ENCODE results near the gene MORN3.
A peak's percentile ranks its signal among the peaks of the same experiment; 100 is the strongest.
"Not testable (repeated sequence)": the region's sequence is repeated elsewhere in the genome, so short reads cannot be mapped to it uniquely, and the experiment has no call there.

Gene MORN3

DNA sequence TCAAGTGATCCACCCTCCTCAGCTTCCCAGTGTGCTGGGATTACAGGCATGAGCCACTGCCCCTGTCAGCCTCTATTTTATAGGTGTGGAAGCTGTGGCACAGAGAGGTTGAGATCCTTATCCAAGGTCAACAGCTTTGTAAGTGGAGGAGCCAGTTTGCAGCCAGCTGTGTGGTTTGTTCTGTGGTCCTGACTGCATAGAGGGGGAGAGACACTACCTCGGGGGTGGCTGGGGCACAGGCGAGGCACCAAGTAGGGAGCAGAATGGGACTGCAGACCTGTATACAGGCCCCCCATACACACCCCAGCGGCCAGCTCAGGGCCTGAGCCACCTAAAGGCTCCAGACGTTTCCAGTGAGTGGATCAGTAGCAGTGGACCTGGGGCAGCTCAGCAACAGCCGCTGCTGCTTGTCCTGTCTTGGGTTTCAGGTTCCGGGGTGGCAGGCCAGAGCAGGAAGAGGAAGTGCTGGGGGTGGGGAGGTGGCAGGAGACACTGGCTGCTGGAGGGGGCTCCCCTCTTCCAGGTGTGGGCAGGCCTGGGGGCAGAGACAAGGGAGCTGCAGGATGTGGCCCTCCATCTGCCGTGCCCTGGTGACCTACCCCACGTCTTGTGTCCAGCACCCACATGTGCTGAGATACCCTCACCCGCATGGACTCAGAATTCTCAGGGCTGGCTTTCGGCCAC, 32.1 kb downstream of the MORN3 start:
- no peak for DNase-seq

DNA sequence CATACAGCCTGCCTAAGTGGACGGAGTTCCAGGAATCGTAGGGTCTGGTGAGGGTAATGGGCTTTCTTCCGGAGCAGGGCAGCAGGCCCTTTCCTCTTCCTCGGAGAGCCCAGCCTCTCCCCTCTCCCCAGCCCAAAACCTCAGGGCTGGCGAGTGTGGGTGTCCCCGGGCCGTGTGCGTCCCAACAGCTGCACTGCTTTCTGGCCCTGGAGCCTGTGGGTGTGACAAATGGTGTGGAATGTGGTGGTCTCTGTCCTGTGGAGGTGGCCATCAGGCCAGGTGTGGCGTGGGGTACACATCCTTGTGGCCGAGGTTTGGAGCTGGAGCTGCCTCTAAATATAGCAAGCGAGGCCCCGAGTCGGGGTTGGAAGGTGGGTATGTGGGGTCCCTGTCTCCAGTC, 34.6 kb downstream of the MORN3 start:
- DNase-seq = no peak

DNA sequence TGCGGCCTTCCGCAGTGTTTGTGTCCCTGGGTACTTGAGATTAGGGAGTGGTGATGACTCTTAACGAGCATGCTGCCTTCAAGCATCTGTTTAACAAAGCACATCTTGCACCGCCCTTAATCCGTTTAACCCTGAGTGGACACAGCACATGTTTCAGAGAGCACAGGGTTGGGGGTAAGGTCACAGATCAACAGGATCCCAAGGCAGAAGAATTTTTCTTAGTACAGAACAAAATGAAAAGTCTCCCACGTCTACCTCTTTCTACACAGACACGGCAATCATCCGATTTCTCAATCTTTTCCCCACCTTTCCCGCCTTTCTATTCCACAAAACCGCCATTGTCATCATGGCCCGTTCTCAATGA, 35.6 kb downstream of the MORN3 start:
- DNase-seq = not testable (repeated sequence)

DNA sequence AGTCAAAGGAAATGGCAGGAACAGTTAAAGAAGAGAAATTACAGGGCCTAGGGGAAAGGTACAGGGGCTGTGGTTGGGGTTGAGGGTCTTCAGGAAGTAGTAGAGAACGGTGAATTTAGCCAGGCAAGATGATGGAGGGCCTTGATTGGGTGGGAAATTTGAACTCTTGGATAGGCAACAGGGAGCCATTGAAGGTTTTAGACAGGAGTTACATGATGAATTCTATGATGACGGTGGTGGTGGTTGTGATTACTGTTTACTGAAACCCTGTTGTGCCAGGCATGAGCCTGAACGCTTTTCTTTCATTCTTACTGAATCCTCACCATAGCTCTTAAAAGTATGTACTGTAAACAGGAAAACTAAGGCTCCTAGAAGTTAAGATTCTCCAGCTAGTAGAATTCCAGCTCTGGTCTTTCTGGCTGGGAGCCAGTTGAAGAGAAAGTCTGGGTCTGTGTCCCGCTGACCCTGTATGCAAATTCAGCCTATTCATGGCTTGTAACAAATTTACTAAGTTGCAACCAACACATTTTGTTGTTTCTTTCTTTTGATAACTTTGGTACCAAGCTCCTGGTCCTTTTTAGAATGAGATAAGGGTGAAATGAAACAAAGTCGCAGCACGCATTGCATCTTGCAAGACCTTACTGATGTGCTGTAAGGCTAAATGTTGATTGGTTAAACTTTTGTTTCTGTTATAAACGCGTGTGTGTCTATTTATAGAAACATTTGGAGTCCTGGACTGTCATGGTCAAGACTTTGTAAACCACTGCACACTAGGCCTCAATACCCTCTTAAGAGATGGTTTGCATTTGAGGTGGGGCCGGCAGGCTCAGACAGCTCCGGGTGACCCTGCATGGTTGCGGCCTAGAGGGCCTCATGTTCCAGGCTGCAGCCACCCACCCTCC, 37.1 kb downstream of the MORN3 start:
- no peak for DNase-seq

DNA sequence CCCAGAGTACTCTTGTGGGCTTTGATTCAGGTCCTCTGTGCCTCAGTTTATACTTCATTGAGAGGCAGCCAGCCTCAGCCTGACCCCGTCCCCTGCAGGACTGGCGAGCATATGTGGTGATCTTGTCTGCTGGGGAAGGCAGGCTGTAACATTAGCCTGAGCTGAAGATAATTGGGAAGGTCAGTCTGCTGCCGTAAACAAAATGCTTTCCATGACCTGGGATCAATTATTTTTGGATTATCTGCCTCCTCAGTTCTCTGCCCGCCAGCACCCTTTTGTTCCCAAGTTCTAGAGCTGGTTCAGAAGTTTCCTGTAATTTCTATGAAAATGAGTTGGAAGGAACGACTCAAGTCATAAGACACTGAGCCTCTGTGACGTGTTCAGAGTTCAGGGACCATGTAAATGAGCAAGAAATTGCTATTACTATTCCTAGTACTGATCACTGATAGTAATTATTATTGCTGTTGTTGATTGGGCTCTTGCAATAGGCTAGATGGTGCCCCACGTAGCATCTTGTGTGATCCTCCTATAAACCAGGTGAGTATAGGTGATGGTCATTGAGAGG, 38.6 kb downstream of the MORN3 start:
- DNase-seq = no peak

DNA sequence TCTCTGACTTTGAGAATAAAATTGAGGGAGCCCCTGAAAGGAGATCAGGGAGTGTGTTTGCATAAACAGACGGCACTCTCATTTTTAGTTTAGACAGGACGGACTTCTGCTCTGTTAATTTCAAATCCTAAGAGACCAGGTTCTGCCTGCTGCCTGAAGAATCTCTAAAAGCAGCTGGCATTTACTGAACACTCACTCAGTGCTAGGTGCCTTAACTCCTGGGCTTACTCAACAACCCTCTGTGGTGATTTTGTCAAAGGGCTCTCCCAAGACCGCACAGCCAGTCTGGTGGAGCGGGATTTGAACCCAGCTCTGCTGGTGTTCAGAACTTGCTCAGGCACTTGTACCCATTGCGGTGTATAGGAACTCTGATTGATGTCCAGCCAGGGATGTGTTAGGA, 40.9 kb downstream of the MORN3 start:
- no peak for DNase-seq

DNA sequence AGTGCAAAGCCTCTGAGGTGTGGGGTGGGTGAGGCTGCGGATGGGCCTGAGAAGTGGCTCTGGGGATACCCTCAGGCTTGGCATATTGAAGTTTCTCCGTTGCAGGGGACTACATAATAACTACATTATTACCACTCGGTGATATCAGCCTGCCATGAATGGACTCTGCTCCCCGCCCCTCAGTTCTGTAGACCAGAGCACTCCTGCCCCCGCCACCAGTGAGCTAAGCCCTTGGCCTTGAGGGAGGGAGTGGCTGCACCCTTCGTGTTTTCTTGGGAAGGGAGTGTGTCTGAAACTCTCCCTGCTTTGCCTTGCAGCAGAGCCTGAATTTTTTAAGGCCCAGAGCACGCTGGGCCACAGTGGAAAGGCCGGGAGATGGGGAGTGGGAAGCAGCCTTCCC, 41.4 kb downstream of the MORN3 start:
- DNase-seq = no peak

DNA sequence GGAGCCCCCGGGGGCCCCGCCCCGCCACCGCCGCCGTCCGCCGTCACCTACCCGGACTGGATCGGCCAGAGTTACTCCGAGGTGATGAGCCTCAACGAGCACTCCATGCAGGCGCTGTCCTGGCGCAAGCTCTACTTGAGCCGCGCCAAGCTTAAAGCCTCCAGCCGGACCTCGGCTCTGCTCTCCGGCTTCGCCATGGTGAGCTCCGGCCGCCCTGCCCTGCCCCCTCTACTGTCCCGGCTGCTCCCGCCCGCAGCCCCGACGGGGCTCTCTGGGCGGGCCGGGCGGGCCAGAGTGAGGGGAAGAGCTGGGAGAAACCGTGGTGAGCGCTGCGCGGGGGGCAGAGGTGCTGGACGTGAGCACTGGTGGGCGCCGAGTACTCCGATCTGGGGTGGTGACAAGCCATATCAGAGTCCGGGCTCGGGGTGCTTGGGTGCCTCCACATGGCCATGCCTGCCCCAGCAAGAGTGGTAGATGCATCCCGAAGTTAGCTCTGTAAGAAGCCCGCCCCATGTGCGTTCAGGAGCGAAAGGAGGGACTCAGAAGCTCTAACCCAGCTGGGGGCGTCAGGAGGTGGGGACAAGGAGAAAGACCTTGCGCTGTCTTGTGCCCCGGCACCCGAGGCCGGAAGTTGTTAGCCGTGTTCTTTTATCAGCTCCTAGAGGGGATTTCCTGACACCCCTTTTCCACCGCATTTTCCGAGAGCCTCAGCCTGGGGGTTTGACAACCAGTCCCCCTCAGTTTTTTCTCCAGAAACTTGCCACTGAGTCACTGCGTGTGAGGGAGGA, 42.4 kb downstream of the MORN3 start:
- DNase-seq = peak; percentile 53

DNA sequence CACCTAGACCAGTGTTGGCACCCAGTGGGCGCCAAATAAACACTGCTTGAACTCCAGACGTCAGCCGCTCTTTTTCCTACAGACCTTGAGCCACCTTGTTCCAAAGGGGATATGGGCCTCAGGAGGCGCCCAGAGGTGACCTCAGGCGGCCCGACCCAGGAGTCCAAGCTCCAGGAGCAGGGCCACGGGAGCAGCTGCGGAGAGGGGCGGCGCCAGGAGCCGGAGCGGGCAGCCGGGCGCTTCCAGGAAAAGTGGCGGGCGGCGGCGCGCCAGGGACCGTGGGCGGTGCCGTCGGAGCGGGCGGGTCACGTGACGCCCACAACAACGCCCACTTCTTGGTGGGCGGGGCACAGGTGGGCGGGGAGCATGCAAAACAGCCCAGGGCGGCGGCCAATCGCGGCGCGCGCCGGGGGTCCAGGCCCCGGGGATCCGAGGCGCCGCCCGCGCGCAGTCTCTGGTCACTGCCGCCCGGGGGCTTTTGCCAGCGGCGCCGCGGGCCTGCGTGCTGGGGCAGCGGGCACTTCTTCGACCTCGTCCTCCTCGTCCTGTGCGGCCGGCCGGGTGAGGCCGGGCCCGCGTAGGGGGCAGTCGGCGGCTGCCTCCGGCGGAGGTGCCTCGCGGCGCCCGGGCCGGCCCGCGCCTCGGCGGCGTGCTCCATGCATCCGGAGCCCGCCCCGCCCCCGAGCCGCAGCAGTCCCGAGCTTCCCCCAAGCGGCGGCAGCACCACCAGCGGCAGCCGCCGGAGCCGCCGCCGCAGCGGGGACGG, 43.2 kb downstream of the MORN3 start, which contains the start of gene ORAI1:
Gene ORAI1, plus strand, starts transcription at position 444 of the 766 bp plus-strand sequence.
- peak; percentile 81 for DNase-seq

DNA sequence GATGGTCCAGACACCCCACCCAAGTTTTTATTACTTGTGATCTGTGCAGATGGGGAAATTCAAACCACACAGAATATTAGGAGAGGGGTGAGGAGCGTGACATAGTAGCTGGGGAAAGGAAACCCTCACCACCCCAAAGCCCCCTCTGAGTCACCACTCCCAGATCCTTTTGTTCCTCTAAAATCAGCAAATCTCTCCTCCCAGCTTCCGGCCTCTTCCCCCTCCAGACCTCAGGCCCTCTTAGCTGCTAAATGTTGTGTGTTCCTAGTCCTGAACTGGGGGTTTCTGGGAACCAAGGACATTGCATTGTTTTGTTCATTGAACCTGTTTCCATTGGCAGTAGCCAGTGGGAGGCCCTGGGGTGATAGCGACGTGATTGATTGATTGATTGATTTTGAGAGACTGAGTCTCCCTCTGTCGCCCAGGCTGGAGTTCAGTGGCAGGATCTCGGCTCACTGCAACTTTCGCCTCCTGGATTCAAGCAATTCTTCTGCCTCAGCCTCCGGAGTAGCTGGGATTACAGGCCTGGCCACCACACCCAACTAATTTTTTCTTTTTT, 49.0 kb downstream of the MORN3 start:
- no peak for DNase-seq

DNA sequence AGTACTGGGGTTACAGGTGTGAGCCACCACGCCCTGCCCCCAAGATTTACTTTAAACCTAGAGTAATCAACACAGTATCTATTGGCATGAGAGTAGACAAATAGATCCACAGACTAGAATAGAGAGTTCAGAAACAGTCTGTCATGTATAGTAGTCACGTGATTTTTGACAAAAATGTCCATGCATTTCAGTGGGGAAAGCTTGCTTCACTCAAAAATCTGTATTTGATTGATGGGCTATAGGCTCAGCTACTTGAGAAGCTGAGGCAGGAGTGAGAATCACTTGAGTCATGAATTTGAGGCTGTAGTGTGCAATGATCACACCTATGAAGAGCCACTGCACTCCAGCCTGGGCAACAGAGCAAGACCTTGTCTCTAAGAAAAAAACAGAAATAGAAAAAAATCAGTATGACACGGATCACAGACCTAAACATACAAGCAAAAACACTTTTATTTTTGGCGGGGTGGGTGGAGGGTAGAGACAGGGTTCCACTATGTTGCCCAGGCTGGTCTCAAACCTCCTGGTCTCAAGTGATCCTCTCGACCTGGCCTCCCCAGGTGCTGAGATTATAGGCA, 50.7 kb downstream of the MORN3 start:
- DNase-seq = no peak

DNA sequence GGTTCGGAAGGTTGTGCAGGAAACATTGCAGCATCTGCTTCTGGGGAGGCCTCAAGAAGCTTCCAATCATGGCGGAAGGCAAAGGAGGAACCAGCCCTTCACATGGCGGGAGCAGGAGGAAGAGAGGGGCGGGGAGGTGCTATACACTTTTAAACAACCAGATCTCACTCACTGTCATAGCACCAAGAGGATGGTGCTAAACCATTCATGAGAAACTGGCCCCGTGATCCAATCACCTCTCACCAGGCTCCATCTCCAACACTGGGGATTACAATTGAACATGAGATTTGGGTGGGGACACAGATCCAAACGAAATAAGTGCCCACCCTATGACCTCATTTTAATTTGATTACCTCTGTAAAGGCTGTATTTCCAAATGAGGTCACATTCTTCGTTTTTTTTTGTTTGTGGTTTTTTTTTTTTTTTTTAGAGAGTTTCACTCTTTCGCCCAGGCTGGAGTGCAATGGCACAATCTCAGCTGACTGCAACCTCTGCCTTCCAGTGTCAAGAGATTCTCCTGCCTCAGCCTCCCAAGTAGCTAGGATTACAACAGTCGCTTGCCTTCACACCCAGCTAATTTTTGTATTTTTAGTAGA, 54.5 kb downstream of the MORN3 start:
- DNase-seq = no peak

DNA sequence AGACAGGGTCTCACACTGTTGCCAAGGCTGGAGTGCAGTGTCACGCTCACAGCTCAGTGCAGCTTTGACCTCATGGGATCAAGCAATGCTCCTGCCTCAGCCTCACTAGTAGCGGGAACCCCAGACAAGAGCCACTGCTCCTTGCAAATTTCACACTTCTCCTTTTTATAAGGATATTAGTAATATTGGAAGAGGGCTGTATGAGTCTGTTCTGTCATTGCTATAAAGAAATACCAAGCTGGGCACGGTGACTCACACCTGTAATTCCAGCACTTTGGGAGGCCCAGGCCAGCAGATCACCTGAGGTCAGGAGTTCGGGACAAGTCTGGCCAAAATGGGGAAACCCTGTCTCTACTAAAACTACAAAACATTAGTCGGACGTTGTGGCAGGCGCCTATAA, 56.0 kb downstream of the MORN3 start:
- DNase-seq = no peak

DNA sequence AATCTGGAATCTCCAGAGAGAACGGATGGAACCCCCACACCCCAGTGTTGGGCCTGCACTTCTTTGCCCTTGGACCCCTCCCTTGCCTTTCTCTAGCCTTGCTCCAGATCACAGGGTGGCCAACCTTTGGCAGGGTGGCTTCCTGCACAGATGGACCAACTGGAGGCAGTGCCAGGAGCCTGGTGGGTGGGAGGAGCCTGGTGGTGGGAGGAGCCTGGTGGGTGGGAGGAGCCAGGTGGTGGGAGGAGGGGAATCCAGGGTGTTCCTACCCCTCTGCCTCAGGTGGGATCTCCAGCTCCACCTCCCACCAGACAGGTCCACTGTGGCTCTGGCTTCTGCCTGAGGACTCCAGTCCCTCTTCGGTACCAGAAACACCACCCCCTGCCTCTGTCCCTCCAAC, 58.1 kb downstream of the MORN3 start:
- DNase-seq = no peak

DNA sequence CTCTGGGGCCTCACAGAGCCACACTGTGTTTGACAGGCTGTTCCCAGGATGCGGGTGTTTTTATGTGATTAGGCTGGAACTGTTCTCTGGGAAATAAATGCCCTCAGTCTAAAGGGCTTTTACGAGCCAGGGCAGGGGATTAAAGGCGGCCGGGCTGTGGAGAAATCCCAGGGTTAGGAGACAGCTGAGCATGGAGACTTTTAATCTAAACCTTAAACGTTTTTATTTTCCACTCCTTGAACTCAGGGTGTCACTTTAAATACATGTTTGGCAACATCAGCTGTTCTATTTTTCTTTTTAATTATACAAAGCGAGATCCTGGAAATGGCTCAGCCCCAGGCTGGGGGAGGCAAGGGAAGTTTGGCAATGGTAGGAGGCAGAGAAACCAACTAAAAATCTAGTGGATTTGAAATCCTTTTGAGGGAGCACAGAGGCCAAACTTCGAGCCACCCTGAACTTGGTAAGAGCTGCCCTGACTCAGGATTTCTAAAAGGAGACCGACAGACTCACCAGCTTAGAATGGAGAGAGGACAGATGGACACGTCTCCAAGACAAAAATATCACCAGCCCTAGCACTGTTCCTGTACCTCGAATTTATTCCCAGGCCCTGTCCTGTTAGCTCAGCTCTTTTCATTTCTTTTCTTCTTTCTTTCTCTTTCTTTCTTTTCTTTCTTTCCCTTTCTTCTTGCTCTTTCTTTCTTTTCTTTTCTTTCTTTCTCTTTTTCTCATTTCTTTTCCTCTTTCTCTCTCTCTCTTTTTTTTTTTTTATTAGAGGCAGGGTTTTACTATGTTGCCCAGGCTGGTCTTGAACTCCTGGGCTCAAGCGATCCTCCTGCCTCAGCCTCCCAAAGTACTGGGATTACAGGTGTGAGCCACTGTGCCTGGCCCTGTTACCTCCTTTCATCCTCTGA, 59.0 kb downstream of the MORN3 start:
- no peak for DNase-seq

DNA sequence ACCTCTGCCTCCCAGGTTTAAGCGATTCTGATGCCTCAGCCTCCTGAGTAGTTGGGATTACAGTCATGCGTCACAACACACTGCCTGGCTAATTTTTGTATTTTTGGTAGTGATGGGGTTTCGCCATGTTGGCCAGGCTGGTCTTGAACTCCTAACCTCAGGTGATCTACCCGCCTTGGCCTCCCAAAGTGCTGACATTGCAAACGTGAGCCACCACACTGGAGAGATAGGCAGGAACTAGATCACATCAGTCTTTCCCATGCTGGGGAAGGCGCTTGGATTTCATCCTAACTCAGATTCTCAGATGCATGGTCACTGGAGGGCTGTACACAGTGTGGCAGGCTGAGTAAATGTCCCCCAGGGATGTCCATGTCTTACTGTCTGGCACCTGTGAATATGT, 61.2 kb downstream of the MORN3 start:
- no peak for DNase-seq

DNA sequence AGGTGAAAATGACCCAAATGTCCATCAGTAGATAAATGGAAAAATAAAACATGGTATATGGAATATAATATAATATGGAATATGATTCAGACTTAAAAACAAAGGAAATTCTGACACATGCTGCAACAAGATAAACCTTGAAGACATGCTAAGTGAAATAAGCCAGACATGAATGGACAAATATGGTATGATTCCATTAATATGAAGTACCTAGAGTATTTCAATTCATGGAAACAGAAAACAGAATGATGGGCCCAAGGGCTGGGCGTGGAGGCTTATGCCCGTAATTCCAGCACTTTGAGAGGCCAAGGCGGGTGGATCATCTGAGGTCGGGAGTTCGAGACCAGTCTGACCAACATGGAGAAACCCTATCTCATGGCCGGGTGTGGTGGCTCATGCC, 65.9 kb downstream of the MORN3 start:
- DNase-seq = no peak

DNA sequence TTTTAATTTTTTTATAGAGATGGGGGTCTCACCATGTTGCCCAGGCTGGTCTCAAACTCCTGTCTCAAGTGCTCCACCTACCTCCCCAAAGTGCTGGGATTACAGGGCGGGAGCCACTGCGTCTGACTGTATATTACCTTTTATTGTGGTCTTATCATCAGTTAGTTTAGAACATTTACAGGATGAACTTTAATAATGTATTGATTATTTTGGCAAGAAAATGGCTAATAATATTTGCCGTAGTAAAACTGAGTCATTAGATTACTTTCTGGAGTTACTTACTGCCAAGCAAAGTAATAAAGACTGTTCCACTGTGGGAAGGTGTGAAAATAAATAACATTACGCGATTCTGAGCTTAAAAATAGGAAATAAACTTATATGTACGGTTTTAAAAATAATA, 66.7 kb downstream of the MORN3 start:
- no peak for DNase-seq

DNA sequence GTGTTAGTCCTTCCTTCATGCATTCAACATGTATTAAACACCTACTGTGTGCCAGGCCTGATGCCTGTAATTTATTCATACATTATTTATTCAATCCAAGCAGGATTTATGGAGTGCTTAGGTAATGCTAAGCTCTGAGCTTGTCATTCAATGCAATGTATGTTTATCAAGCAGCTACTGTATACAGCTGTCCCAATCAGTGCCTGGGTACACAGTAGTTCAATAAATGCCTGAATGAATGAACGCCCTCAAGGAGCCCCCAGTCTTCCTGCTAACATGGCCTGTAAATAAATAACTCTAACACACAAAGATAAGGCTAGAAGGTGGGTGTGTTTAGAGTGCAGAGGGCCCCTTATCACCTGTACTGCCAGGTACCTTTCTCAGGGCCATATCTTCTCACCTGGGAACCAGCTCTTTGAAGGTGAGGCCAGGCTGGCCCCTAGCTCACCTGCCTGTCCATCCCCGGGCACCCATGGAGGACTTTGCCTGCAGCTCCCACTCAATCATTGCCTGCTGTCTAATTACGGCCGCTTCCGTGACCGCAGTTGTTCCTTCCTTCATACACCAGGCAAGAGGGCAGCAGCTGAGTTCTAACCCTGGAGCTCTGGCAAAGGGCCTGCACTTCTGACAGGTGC, 68.6 kb downstream of the MORN3 start:
- DNase-seq = no peak
